ENCODE data around the gene RBM10. TPM values are rescaled to one million over a fixed set of nuclear protein-coding genes. Genes with fewer than 3 reads are reported as not detected.

RBM10 gene
- total RNA-seq, 1 experiment from 2014 or later: 56.9 TPM

GRCh38 chrX:47146936-47147859 is 2.2 kb downstream of the RBM10 start:
- Histone ChIP-seq H3K27ac (ENCODE audit: low read depth, low read length) (no peak overlapping the region), H3K9me3 (ENCODE audit: control insufficient read depth in 1 of 2, insufficient read depth in 1 of 2, low read depth in 1 of 2, low read length in 2 of 2) (no peaks in the 10 kb centered on the region), H3K36me3 (ENCODE audit: control insufficient read depth in 1 of 2, insufficient read depth in 2 of 2, low read length in 2 of 2) (no peaks in the 10 kb centered on the region; a peak in 2 of 4 replicates), H3K4me2 (ENCODE audit: low read length) (peak overlapping the region; percentile 89; the same call in 1 of the 2 replicates), H2AFZ (ENCODE audit: low read depth, low read length, poor library complexity, severe bottlenecking) (no peak overlapping the region), H3K9ac (ENCODE audit: low read length) (no peak overlapping the region), H3K4me3 (replicated peaks in 1 of 2; ENCODE audit: low read depth in 1 of 2, low read length in 2 of 2) (peak overlapping the region; percentile 65 to 77; a peak in 1 of 4 replicates), H4K20me1 (ENCODE audit: insufficient read depth) (no peaks in the 10 kb centered on the region), H3K27me3 (ENCODE audit: insufficient read depth, low read length) (no peaks in the 10 kb centered on the region), H3K79me2 (ENCODE audit: insufficient read depth, low read length) (peaks cover 81% of the 10 kb centered on the region), H3K4me1 (ENCODE audit: control insufficient read depth in 1 of 2, insufficient read depth in 2 of 2, low read length in 2 of 2) (peaks cover 0 to 13% of the 10 kb centered on the region in 2 experiments; a peak in 2 of 4 replicates), H3K9me2 (ENCODE audit: insufficient read depth) (no peaks in the 10 kb centered on the region)
- BruUV-seq (replicated peaks): no TSS peak
- ATAC-seq: no peak
- TF ChIP-seq YY1 (IDR thresholded peaks at IDR 0.05; ENCODE audit: extremely low read depth, insufficient replicate concordance, low read depth, low read length) (no peak), CEBPB (IDR thresholded peaks at IDR 0.05; ENCODE audit: low read depth) (no peak), ZFX (IDR thresholded peaks at IDR 0.05) (no peak), POLR2A (IDR thresholded peaks at IDR 0.05; ENCODE audit: borderline replicate concordance, extremely low read depth, insufficient read depth, insufficient read length) (no peak), SIN3A (IDR thresholded peaks at IDR 0.05; ENCODE audit: low read depth) (no peak), ZNF274 (IDR thresholded peaks at IDR 0.05; ENCODE audit: low read depth, low read length) (no peak), EGR1 (IDR thresholded peaks at IDR 0.05; ENCODE audit: low read depth) (no peak), JUND (IDR thresholded peaks at IDR 0.05) (no peak), SRF (IDR thresholded peaks at IDR 0.05; ENCODE audit: low read depth) (no peak), CTCF (IDR thresholded peaks at IDR 0.05 in 2 of 3, conservative IDR thresholded peaks at IDR 0.05 in 1 of 3; ENCODE audit: borderline replicate concordance in 1 of 3, insufficient read depth in 1 of 3, low read depth in 2 of 3, low read length in 2 of 3) (no peak), ATF3 (IDR thresholded peaks at IDR 0.05) (no peak), ELF1 (IDR thresholded peaks at IDR 0.05; ENCODE audit: borderline replicate concordance, low read depth) (no peak), REST (IDR thresholded peaks at IDR 0.05; ENCODE audit: low read depth) (no peak), RAD21 (IDR thresholded peaks at IDR 0.05; ENCODE audit: low read depth) (no peak), FOSL1 (IDR thresholded peaks at IDR 0.05; ENCODE audit: low read depth) (no peak)
- POLR2A ChIA-PET: no interaction called here
- DNase-seq (ENCODE audit: low read depth, low spot score): no peak
- RAD21 ChIA-PET (ENCODE audit: low non-redundant PET in 1 of 2, low total read pairs in 2 of 2, uncharacterized antibody in 2 of 2, unreplicated experiment in 2 of 2): no interaction called here
- CTCF ChIA-PET: no interaction called here
- intact Hi-C loops (cut with micrococcal nuclease): no loop called here
